Neuronal stem cell (in vitro differentiated cells): Measurements from ENCODE around the gene MRPL36.

ENCODE experiments used
- DNase-seq: peaks from one replicate; pipeline ENCODE4 v3.0.0-alpha.2; 2013; ENCODE audit warnings: low spot score
- H2AFZ ChIP-seq: one replicate; pipeline ENCODE4 v1.6.1; 2013; ENCODE audit warnings: mild to moderate bottlenecking, low read length, inconsistent platforms
- H2AK5ac ChIP-seq: 2 replicates; pipeline ENCODE4 v1.6.1; 2013; ENCODE audit warnings: low read depth, mild to moderate bottlenecking, inconsistent platforms, low read length, moderate library complexity, mixed read lengths
- H2BK120ac ChIP-seq: 2 replicates; pipeline ENCODE4 v1.6.1; 2013; ENCODE audit warnings: low read depth, mild to moderate bottlenecking, inconsistent platforms, low read length, moderate library complexity, mixed read lengths
- H2BK12ac ChIP-seq: one replicate; pipeline ENCODE4 v1.6.1; 2013; ENCODE audit warnings: low read length, inconsistent platforms
- H2BK15ac ChIP-seq: 2 replicates; pipeline ENCODE4 v1.6.1; 2013; ENCODE audit warnings: mild to moderate bottlenecking, low read length, inconsistent platforms, mixed read lengths
- H2BK5ac ChIP-seq: one replicate; pipeline ENCODE4 v1.6.1; 2013; ENCODE audit warnings: inconsistent platforms, mild to moderate bottlenecking, low read length, moderate library complexity
- H3K14ac ChIP-seq: one replicate; pipeline ENCODE4 v1.6.1; 2013; ENCODE audit warnings: low read length, inconsistent platforms
- H3K18ac ChIP-seq: 2 replicates; pipeline ENCODE4 v1.6.1; 2013; ENCODE audit warnings: low read length, inconsistent platforms
- H3K23ac ChIP-seq: 2 replicates; pipeline ENCODE4 v1.6.1; 2013; ENCODE audit warnings: low read depth, mild to moderate bottlenecking, mixed read lengths, low read length, inconsistent platforms; ENCODE audit not compliant: poor library complexity
- H3K27ac ChIP-seq: replicated peaks from 3 replicates; pipeline ENCODE4 v1.5.1; 2013; ENCODE audit warnings: low read length, inconsistent platforms
- H3K27me3 ChIP-seq, 3 experiments: 2 replicates each; pipeline ENCODE4 v1.6.1; 2013; ENCODE audit warnings: low read length in 3 of 3, mild to moderate bottlenecking in 2 of 3, inconsistent platforms in 1 of 3, low read depth in 1 of 3, mixed read lengths in 1 of 3, moderate library complexity in 1 of 3; ENCODE audit not compliant: control insufficient read depth in 3 of 3, insufficient read depth in 3 of 3
- H3K36me3 ChIP-seq, 2 donors: replicated peaks in 1 of 2; 2 replicates each; pipeline ENCODE4 v1.6.1; 2013; ENCODE audit warnings: low read length in 2 of 2; ENCODE audit not compliant: control insufficient read depth in 2 of 2, insufficient read depth in 2 of 2
- H3K4ac ChIP-seq: 2 replicates; pipeline ENCODE4 v1.6.1; 2013; ENCODE audit warnings: inconsistent platforms, mild to moderate bottlenecking, low read length, moderate library complexity
- H3K4me1 ChIP-seq, 2 donors: 1 replicate in 1 of 2; 2 replicates in 1 of 2; pipeline ENCODE4 v1.6.1; 2013; ENCODE audit warnings: low read length in 2 of 2, low read depth in 1 of 2; ENCODE audit not compliant: control insufficient read depth in 2 of 2, insufficient read depth in 1 of 2
- H3K4me2 ChIP-seq: one replicate; pipeline ENCODE4 v1.6.1; 2013; ENCODE audit warnings: mild to moderate bottlenecking, low read length, inconsistent platforms; ENCODE audit not compliant: insufficient read depth, poor library complexity, severe bottlenecking
- H3K4me3 ChIP-seq, 2 donors: 2 replicates each; pipeline ENCODE4 v1.5.1; 2013; ENCODE audit warnings: low read length in 2 of 2, mild to moderate bottlenecking in 2 of 2, inconsistent platforms in 1 of 2, moderate library complexity in 1 of 2
- H3K79me1 ChIP-seq: one replicate; pipeline ENCODE4 v1.6.1; 2013; ENCODE audit warnings: low read depth, mild to moderate bottlenecking, inconsistent platforms, low read length, moderate library complexity
- H3K9ac ChIP-seq: one replicate; pipeline ENCODE4 v1.6.1; 2013; ENCODE audit warnings: mild to moderate bottlenecking, low read depth, low read length, inconsistent platforms; ENCODE audit not compliant: poor library complexity
- H3K9me3 ChIP-seq, 2 donors: replicated peaks in 1 of 2; 2 replicates each; pipeline versions ENCODE3 to v1.6.1; 2013; ENCODE audit warnings: low read length in 2 of 2, mild to moderate bottlenecking in 2 of 2, inconsistent platforms in 1 of 2, low read depth in 1 of 2, mixed read lengths in 1 of 2, moderate library complexity in 1 of 2; ENCODE audit not compliant: control insufficient read depth in 2 of 2, insufficient read depth in 1 of 2
- H4K8ac ChIP-seq: one replicate; pipeline ENCODE4 v1.6.1; 2013; ENCODE audit warnings: low read depth, mild to moderate bottlenecking, inconsistent platforms, low read length, moderate library complexity
- H4K91ac ChIP-seq: one replicate; pipeline ENCODE4 v1.6.1; 2013; ENCODE audit warnings: low read length, low read depth, mild to moderate bottlenecking, inconsistent platforms; ENCODE audit not compliant: poor library complexity
- WGBS, 2 donors: extraction: QIAGEN DNeasy Blood & Tissue Kit; methylation state at CpG; one replicate each; pipeline ENCODE4 v1.1.7; 2013; ENCODE audit warnings: missing lambda C conversion rate in 2 of 2, mixed read lengths in 1 of 2; ENCODE audit not compliant: insufficient read length in 2 of 2, insufficient replicate concordance in 1 of 2; ENCODE audit errors: extremely low coverage in 2 of 2; 5-methylcytosine and 5-hydroxymethylcytosine counted together

MRPL36 gene

DNA sequence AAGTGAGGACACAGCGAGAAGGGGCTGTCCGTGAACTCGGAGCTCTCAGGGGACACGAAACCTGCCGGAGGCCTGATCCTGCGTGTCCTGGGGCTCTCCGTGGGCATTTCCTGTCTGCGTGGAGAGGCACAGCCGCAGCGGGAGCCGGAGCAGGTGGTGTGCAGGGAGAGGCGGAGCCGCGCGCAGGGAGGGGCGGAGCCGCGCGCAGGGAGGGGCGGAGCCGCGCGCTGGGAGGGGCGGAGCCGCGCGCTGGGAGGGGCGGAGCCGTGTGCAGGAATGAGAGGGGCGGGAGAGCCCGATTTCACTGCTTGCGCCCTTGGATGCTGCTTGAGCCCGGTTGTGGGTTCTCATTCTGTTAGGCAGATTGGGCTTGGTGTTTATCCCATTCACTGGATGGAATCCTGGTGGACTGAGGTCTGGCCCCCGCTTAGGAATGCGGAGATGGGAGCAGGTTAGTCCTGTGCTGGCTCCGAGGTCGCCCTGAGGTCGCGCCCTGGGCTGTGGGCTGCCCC lies 28.3 kb upstream of the MRPL36 start:
- H3K4ac ChIP-seq: no peak overlapping the region
- H3K36me3 ChIP-seq: peaks cover 13 to 28% of the 10 kb centered on the region in 2 donors
- peaks cover 5% of the 10 kb centered on the region for H3K79me1 ChIP-seq
- no peak overlapping the region for H2AK5ac ChIP-seq
- no peak overlapping the region for H3K23ac ChIP-seq
- no peak overlapping the region for H4K8ac ChIP-seq
- H3K18ac ChIP-seq: peak overlapping the region; percentile 59
- H3K9me3 ChIP-seq: no peaks in the 10 kb centered on the region
- H3K27ac ChIP-seq: no peak overlapping the region
- H3K4me3 ChIP-seq: no peak overlapping the region
- no CpG with 5 or more reads among the region's 39 CpGs for WGBS, 2 donors
- H3K4me2 ChIP-seq: no peak overlapping the region
- no peak overlapping the region for H2BK5ac ChIP-seq
- no peaks in the 10 kb centered on the region for H3K27me3 ChIP-seq
- no peak overlapping the region for H3K14ac ChIP-seq
- DNase-seq: no peak
- H2BK12ac ChIP-seq: no peak overlapping the region
- no peak overlapping the region for H2BK15ac ChIP-seq
- H3K9ac ChIP-seq: no peak overlapping the region
- H3K4me1 ChIP-seq: peaks cover 9 to 12% of the 10 kb centered on the region in 2 donors
- H2AFZ ChIP-seq: no peak overlapping the region
- H4K91ac ChIP-seq: no peak overlapping the region
- H2BK120ac ChIP-seq: no peak overlapping the region

DNA sequence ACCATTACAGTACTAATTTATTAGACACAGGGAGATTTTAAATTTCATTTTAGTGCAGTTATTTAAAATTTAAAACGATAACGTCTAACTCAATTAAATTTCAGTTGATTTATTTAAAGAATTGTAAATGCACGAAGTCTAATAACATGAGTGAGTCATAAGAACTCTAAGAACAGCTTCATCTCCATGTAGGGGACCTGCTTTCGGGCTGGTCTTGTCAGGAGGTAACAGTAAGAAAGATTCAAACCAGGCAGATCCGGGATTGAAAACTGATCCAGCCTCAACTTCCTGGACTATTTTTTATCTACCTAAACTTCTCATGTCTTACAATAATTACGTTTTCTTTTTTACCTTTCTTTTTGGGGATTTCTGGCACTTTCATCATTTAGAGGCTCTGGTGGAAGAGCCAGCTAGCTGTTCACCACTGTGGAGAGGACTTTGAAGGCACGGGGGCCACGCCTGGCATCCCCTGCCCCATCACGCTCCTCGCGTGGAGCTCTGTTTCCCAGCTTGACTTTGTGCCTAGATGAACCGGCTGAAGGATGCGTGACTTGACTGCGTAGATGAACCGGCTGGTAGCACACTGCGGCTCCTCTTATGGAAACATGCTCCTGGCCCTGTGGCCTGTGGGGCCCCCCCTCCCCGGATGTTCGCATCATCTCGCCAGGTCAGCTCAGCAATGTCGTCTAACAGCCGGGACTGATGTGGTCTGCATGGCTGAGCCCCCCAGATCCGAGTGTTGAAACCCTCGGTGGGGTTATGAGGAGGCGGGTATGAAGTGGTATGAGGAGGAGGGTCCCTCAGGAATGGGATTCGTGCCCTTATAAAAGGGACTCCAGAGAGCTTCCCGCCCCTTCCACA lies 27.6 kb upstream of the MRPL36 start:
- Histone ChIP-seq H3K4ac (no peak overlapping the region), H3K18ac (peak overlapping the region; percentile 64), H3K9ac (no peak overlapping the region), H3K36me3 (peaks cover 13 to 34% of the 10 kb centered on the region in 2 donors), H4K8ac (no peak overlapping the region), H3K27ac (no peak overlapping the region), H3K4me1 (peaks cover 9 to 11% of the 10 kb centered on the region in 2 donors), H3K9me3 (no peaks in the 10 kb centered on the region), H2BK12ac (no peak overlapping the region), H3K4me3 (no peak overlapping the region), H2AFZ (no peak overlapping the region), H2BK5ac (no peak overlapping the region), H3K79me1 (peaks cover 5% of the 10 kb centered on the region), H3K27me3 (no peaks in the 10 kb centered on the region), H2AK5ac (peak overlapping the region; percentile 46), H2BK15ac (no peak overlapping the region), H4K91ac (no peak overlapping the region), H2BK120ac (no peak overlapping the region), H3K4me2 (no peak overlapping the region), H3K23ac (peak overlapping the region; percentile 73), H3K14ac (peak overlapping the region; percentile 94)
- DNase-seq: no peak
- no CpG with 5 or more reads among the region's 26 CpGs for WGBS, 2 donors

DNA sequence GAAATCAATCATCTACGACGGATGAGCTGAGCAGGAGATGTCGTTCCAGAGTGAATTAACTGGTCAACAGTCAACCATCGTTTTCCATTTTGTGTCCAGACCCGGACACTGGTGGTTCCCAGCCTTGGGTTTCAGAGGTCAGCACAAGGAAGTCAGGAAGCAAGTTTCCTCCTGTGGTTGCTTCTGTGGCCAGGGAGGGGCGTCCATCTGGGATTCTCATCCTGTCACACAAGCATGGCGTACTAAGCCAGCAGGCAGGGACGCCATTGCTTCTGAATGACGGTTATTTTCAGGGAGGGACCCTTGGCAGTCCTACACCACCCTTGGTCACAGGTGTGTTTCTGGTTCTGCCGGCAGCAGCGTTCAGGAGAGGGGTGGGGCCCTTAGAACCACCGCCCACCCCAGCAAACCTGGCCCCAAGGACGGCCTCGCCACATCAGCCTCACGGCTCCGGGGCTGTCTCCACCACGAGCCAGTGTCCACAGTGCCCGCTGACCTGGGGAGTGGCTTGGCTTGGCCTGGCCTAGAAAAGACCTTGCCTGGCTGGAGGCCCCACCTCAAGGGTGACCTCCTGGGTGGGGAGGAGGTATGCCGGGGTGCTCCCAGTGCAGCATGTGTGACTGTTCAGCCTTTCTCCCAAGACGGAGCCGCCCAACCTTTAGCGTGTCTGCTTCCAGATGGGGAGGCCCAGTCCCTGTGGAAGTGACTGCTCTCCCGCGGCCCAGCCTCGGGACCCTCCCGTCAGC lies 26.8 kb upstream of the MRPL36 start:
- no peak overlapping the region for H3K4me3 ChIP-seq
- H3K14ac ChIP-seq: no peak overlapping the region
- no peak overlapping the region for H3K18ac ChIP-seq
- no peaks in the 10 kb centered on the region for H3K27me3 ChIP-seq
- H3K27ac ChIP-seq: no peak overlapping the region
- no peak overlapping the region for H2AK5ac ChIP-seq
- H3K79me1 ChIP-seq: peaks cover 5% of the 10 kb centered on the region
- H2BK15ac ChIP-seq: no peak overlapping the region
- peaks cover 2 to 7% of the 10 kb centered on the region in 2 donors for H3K4me1 ChIP-seq
- no peak overlapping the region for H2BK5ac ChIP-seq
- peak overlapping the region; percentile 43 for H3K23ac ChIP-seq
- H4K91ac ChIP-seq: no peak overlapping the region
- no peak overlapping the region for H3K4me2 ChIP-seq
- no peak overlapping the region for H4K8ac ChIP-seq
- peaks cover 21 to 42% of the 10 kb centered on the region in 2 donors for H3K36me3 ChIP-seq
- DNase-seq: no peak
- no peak overlapping the region for H2BK12ac ChIP-seq
- no peak overlapping the region for H3K9ac ChIP-seq
- no peak overlapping the region for H3K4ac ChIP-seq
- WGBS, 2 donors: no CpG with 5 or more reads among the region's 26 CpGs
- no peaks in the 10 kb centered on the region for H3K9me3 ChIP-seq
- H2BK120ac ChIP-seq: no peak overlapping the region
- no peak overlapping the region for H2AFZ ChIP-seq
